NCI-H2171 (cell line): ENCODE results near the gene VWDE.

Experiments used
- DNase-seq: peaks from one replicate; lab custom pipeline; 2025; lab: John Stamatoyannopoulos, UW

The VWDE gene

GRCh38 chr7:12290761-12291160, 112.9 kb downstream of the VWDE start:
- DNase-seq: no peak

GRCh38 chr7:12289996-12290395, 113.7 kb downstream of the VWDE start:
- DNase-seq: no peak

GRCh38 chr7:12287901-12288300, 115.8 kb downstream of the VWDE start:
- DNase-seq: no peak

GRCh38 chr7:12281038-12281437, 122.6 kb downstream of the VWDE start:
- DNase-seq: no peak
